ENCODE data around the gene VAV2.

Gene VAV2

GRCh38 chr9:133786907-133787753, 205.0 kb downstream of the VAV2 start:
- no peak for DNase-seq (ENCODE audit: low read depth)
- H3K4me3 ChIP-seq (ENCODE audit: control insufficient read depth, low read depth, low read length) = no peak overlapping the region
- TF ChIP-seq CTCF (conservative IDR thresholded peaks at IDR 0.05; ENCODE audit: control insufficient read depth, insufficient read depth, low read depth, low read length) = no peak

GRCh38 chr9:133786371-133786753, 205.8 kb downstream of the VAV2 start:
- no peak overlapping the region for H3K4me3 ChIP-seq (ENCODE audit: control insufficient read depth, low read depth, low read length)
- no peak for TF ChIP-seq CTCF (conservative IDR thresholded peaks at IDR 0.05; ENCODE audit: control insufficient read depth, insufficient read depth, low read depth, low read length)
- no peak for DNase-seq (ENCODE audit: low read depth)

- no peak overlapping the region for H3K4me3 ChIP-seq (ENCODE audit: control insufficient read depth, low read depth, low read length)
- no peak for TF ChIP-seq CTCF (conservative IDR thresholded peaks at IDR 0.05; ENCODE audit: control insufficient read depth, insufficient read depth, low read depth, low read length)
- no peak for DNase-seq (ENCODE audit: low read depth)
Observed at GRCh38 chr9:133785753-133786370, 206.3 kb downstream of the VAV2 start.

- TF ChIP-seq CTCF (conservative IDR thresholded peaks at IDR 0.05; ENCODE audit: control insufficient read depth, insufficient read depth, low read depth, low read length) = no peak
- no peak overlapping the region for H3K4me3 ChIP-seq (ENCODE audit: control insufficient read depth, low read depth, low read length)
- no peak for DNase-seq (ENCODE audit: low read depth)
Observed at GRCh38 chr9:133784731-133785561, 207.2 kb downstream of the VAV2 start.

- no peak for TF ChIP-seq CTCF (conservative IDR thresholded peaks at IDR 0.05; ENCODE audit: control insufficient read depth, insufficient read depth, low read depth, low read length)
- H3K4me3 ChIP-seq (ENCODE audit: control insufficient read depth, low read depth, low read length) = no peak overlapping the region
- no peak for DNase-seq (ENCODE audit: low read depth)
Observed at GRCh38 chr9:133783331-133783731, 208.8 kb downstream of the VAV2 start.

Measured in fibroblast of mammary gland (primary cell).